Body of pancreas (tissue), 4 donors: ENCODE results near the gene ZNF346. TPM values are rescaled to one million over a fixed set of nuclear protein-coding genes. Genes with fewer than 3 reads are reported as not detected.

ENCODE experiments used
- ATAC-seq: fragments of 150-250 bp; one replicate; pipeline ENCODE4 v1.9.1; 2016
- DNase-seq, 4 donors: peaks; one replicate each; pipeline ENCODE4 v3.0.0-alpha.2; 2019
- H3K27ac ChIP-seq, 4 donors: fragments of 200-600 bp; sonication (generic); 1 replicate in 3 of 4; 2 replicates in 1 of 4; pipeline versions ENCODE4 v1.5.1 to v1.6.1; 2016 to 2019; ENCODE audit warnings: mild to moderate bottlenecking in 1 of 4, mixed read lengths in 1 of 4, moderate library complexity in 1 of 4
- H3K27me3 ChIP-seq, 2 donors: fragments of 200-600 bp; sonication (generic); one replicate each; pipeline ENCODE4 v1.6.0; 2016; ENCODE audit warnings: mild to moderate bottlenecking in 1 of 2
- H3K36me3 ChIP-seq, 2 donors: fragments of 200-600 bp; sonication (generic); replicated peaks in 1 of 2; 2 replicates each; pipeline ENCODE4 v1.5.1; 2016; ENCODE audit warnings: low read depth in 2 of 2; ENCODE audit not compliant: insufficient read depth in 1 of 2
- H3K4me1 ChIP-seq: fragments of 200-600 bp; sonication (generic); one replicate; pipeline ENCODE4 v1.6.0; 2016
- H3K4me3 ChIP-seq, 2 donors: fragments of 200-600 bp; sonication (generic); 1 replicate in 1 of 2; 2 replicates in 1 of 2; pipeline ENCODE4 v1.5.1; 2016 to 2019
- H3K9me3 ChIP-seq, 3 donors: fragments of 200-600 bp; sonication (generic); 1 replicate in 2 of 3; 2 replicates in 1 of 3; pipeline ENCODE4 v1.5.1; 2016
- CTCF ChIP-seq, 7 experiments: fragments of 450-650 bp in 4 of 7; fragments of 200-600 bp in 3 of 7; sonication (generic) in 3 of 7; IDR thresholded peaks; one replicate each; pipeline ENCODE4 v1.5.1; 2016 to 2019; ENCODE audit warnings: antibody characterized with exemption in 7 of 7
- POLR2A ChIP-seq, 3 donors: fragments of 450-650 bp; IDR thresholded peaks; one replicate each; pipeline ENCODE4 v1.6.1; 2016; ENCODE audit warnings: antibody characterized with exemption in 3 of 3, mild to moderate bottlenecking in 2 of 3
- whole genome bisulfite sequencing, 2 donors: methylation state at CpG; one replicate each; pipeline ENCODE4 v1.1.5; 2017; 5-methylcytosine and 5-hydroxymethylcytosine counted together
- intact Hi-C: fragments of 100-400 bp; cut with DNase I; formaldehyde crosslinking; loops from one replicate; pipeline ENCODE4 v1.15.1; 2023
- total RNA-seq, 2 donors: library from RNA; depleted of rRNA; stranded (reverse); fragments of >200 nt; gene quantifications; one replicate each; pipeline ENCODE4 v1.1.0, GENCODE V29; 2016

Gene ZNF346
- total RNA-seq, 2 donors from 2014 or later: 13.5 to 14.5 TPM

- H3K4me3 ChIP-seq: no peak overlapping the region
- no peaks in the 10 kb centered on the region for H3K4me1 ChIP-seq
- no peak for ATAC-seq
- no peaks in the 10 kb centered on the region for H3K36me3 ChIP-seq
- WGBS, 2 donors: 90 to 100% methylated on average over 1 of the region's 1 CpG
- intact Hi-C loops: no loop called here
- no peak for DNase-seq
- TF ChIP-seq POLR2A (IDR thresholded peaks at IDR 0.05) (no peak), CTCF (IDR thresholded peaks at IDR 0.05) (no peak)
- no peak overlapping the region for H3K27ac ChIP-seq
- H3K9me3 ChIP-seq: no peaks in the 10 kb centered on the region
- no peaks in the 10 kb centered on the region for H3K27me3 ChIP-seq
Observed at GRCh38 chr5:177035976-177036375, 13.5 kb downstream of the ZNF346 start.

- 75% methylated on average over 5 of the region's 5 CpGs for WGBS, 2 donors
- DNase-seq (no peak), ATAC-seq (no peak)
- Histone ChIP-seq H3K27ac (no peak overlapping the region), H3K27me3 (no peaks in the 10 kb centered on the region), H3K4me3 (no peak overlapping the region), H3K36me3 (no peaks in the 10 kb centered on the region), H3K9me3 (no peaks in the 10 kb centered on the region), H3K4me1 (no peaks in the 10 kb centered on the region)
- intact Hi-C loops: no loop called here
- TF ChIP-seq POLR2A (IDR thresholded peaks at IDR 0.05): no peak
- TF ChIP-seq CTCF (IDR thresholded peaks at IDR 0.05): no peak
Observed at GRCh38 chr5:177036443-177036842, 13.9 kb downstream of the ZNF346 start.

- intact Hi-C loops: no loop called here
- WGBS, 2 donors: 97% methylated on average over 5 of the region's 5 CpGs
- Histone ChIP-seq H3K4me3 (no peak overlapping the region), H3K27ac (no peak overlapping the region), H3K9me3 (no peaks in the 10 kb centered on the region), H3K36me3 (no peaks in the 10 kb centered on the region), H3K4me1 (no peaks in the 10 kb centered on the region), H3K27me3 (no peaks in the 10 kb centered on the region)
- ATAC-seq: no peak
- no peak for DNase-seq
- TF ChIP-seq POLR2A (IDR thresholded peaks at IDR 0.05): no peak
Observed at GRCh38 chr5:177036921-177037320, 14.4 kb downstream of the ZNF346 start.

- DNase-seq: no peak
- ATAC-seq: no peak
- WGBS, 2 donors: 81 to 88% methylated on average over 3 of the region's 3 CpGs
Observed at GRCh38 chr5:177040814-177041420, 18.4 kb downstream of the ZNF346 start.

GRCh38 chr5:177041936-177042335 lies 19.4 kb downstream of the ZNF346 start:
- WGBS, 2 donors: 96 to 100% methylated on average over 2 of the region's 2 CpGs
- no peaks in the 10 kb centered on the region for H3K36me3 ChIP-seq
- H3K27ac ChIP-seq: no peak overlapping the region

More at GRCh38 chr5:177040814-177041420, 18.4 kb downstream of the ZNF346 start:
- Histone ChIP-seq H3K4me3 (no peak overlapping the region), H3K27ac (no peak overlapping the region), H3K4me1 (peaks cover 7% of the 10 kb centered on the region), H3K9me3 (no peaks in the 10 kb centered on the region), H3K27me3 (no peaks in the 10 kb centered on the region), H3K36me3 (no peaks in the 10 kb centered on the region)
- intact Hi-C loops: no loop called here
- TF ChIP-seq CTCF (IDR thresholded peaks at IDR 0.05) (no peak), POLR2A (IDR thresholded peaks at IDR 0.05) (no peak)

More at GRCh38 chr5:177041936-177042335, 19.4 kb downstream of the ZNF346 start:
- Histone ChIP-seq H3K4me3 (no peak overlapping the region), H3K27me3 (no peaks in the 10 kb centered on the region), H3K9me3 (no peaks in the 10 kb centered on the region), H3K4me1 (peaks cover 7% of the 10 kb centered on the region)
- TF ChIP-seq POLR2A (IDR thresholded peaks at IDR 0.05) (no peak), CTCF (IDR thresholded peaks at IDR 0.05) (no peak)
- intact Hi-C loops: no loop called here
- no peak for ATAC-seq
- no peak for DNase-seq
